GF-D8 (cell line): Measurements from ENCODE around the gene RASAL2.
"Not testable (repeated sequence)": the region's sequence is repeated elsewhere in the genome, so short reads cannot be mapped to it uniquely, and the experiment has no call there.

ENCODE experiments used
- DNase-seq: peaks from one replicate; lab custom pipeline; 2025; lab: John Stamatoyannopoulos, UW

The RASAL2 gene

GRCh38 chr1:178345238-178345637 is 251.3 kb downstream of the RASAL2 start:
- DNase-seq = no peak

- DNase-seq = no peak
Measured at GRCh38 chr1:178345807-178346206, 251.9 kb downstream of the RASAL2 start.

DNA sequence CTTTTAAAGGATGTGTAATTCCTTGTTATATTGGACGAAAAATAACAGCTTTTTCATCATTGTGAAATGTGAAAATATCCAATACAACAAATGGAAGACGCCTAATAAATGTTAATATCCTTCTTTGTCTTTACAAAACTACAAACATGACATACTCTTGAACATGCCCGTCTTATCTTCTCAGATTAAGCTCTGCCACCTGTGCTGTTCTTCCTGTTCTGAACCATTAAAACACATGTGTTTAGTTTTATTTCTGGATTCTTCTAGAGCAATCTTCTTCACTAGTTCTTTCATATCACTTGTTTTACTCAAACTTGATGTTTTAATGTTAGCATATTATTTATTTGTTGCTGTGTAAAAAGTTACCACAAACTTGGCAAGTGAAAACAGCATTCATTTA is 255.9 kb downstream of the RASAL2 start:
- no peak for DNase-seq

GRCh38 chr1:178351911-178352310 is 258.0 kb downstream of the RASAL2 start:
- not testable (repeated sequence) for DNase-seq

DNA sequence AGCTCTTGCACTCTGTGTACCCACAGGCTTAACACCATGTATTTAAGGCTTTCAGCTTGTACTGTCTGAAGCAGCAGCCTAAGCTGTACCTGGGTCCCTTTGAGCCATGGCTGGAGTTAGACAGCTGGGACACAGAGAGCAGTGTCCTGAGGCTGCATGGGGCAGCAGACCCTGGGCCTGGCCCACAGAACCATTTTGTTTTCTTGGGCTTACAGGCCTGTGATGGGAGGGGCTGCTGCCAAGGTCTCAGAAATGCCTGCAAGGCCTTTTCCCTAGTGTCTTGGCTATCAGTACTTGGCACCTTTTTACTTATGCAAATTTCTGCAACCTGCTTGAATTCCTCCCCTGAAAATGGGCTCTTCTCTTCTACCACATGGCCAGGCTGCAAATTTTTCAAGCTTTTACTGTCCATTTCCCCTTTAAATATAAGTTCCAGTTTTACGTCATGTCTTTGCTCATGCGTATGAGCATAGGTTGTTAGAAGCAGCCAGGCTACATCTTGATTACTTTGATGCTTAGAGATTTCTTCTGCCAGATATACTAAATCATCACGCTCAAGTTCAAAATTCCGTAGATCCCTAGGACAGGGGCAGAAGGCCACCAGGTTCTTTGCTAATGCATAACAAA is 259.0 kb downstream of the RASAL2 start:
- DNase-seq = no peak

GRCh38 chr1:178353524-178353923 is 259.6 kb downstream of the RASAL2 start:
- no peak for DNase-seq

DNA sequence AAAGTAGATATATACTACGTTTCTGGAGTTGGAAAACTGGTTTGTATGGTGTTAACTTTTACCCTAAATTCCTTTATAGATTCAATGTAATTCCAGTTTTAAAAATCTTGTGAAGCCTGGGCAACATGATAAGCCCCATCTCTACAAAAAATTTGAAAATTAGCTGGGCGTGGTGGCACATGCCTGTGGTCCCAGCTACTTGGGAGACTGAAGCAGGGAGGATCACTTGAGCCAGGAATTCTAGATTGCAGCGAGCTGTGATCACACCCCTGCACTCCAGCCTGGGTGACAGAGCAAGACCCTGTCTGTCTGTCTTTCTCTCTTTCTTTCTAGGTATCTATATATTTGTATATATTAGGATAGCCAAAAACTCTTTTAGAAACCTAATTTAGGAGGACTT is 260.9 kb downstream of the RASAL2 start:
- DNase-seq = no peak

DNA sequence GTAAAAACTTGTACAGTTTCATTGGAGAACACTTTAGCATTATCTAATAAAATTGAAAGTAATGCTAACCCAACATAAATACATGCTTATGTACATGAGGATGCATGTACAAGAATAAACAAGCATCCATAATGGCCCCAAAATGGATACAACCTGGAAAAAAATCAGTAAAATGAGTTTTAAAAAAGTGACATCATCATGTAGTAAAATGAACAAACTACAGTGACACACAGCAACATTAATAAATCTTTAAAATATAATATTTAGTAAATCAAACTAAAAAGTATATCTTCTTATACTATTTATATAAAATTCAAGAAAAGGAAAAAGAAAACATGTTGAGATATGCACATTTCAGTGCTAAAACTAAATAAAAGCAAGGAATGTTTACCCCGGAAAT is 262.4 kb downstream of the RASAL2 start:
- DNase-seq = no peak

- no peak for DNase-seq
Measured at GRCh38 chr1:178358456-178358855, 264.6 kb downstream of the RASAL2 start.

GRCh38 chr1:178360421-178360820 is 266.5 kb downstream of the RASAL2 start:
- DNase-seq = no peak

GRCh38 chr1:178361847-178362246 is 267.9 kb downstream of the RASAL2 start:
- DNase-seq = no peak

GRCh38 chr1:178362747-178363146 is 268.8 kb downstream of the RASAL2 start:
- DNase-seq = no peak

DNA sequence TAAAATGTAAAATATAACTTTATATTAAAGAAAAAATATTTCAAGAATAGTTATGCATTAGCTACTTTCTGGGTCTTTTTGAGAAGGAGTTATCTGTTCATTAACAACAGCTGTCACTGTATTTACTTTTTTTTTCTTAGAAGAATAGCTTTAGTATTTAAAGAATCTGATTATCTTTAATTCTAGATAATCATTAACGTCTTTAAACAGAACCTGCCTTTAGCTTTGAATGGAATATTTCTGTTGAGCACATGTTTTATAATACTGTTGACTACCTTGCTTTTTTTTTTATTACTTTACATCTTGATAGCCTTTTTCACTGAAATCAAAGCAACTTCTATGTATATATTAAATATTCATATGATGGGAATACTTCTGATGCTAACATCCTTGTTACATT is 270.9 kb downstream of the RASAL2 start:
- DNase-seq = no peak

- no peak for DNase-seq
Measured at GRCh38 chr1:178367151-178367550, 273.2 kb downstream of the RASAL2 start.

DNA sequence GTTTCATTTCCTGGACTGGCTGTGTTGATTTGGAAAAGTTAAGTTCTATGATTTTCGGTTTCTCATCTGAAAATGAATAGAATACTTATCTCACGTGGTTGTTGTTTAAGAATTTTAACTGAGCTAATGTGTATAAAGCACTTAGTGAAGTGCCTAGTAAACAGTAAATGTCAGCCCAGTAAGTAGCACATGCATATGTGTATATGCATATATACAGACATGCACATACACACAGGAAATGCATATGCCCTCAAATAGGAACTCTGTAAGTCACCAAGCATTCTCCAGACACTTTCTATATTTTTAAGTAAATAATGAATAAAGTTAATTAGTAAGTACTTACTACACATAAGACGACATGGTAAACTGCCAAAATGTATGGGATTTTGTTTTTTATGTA is 274.3 kb downstream of the RASAL2 start:
- no peak for DNase-seq

GRCh38 chr1:178371235-178371634 is 277.3 kb downstream of the RASAL2 start:
- no peak for DNase-seq

DNA sequence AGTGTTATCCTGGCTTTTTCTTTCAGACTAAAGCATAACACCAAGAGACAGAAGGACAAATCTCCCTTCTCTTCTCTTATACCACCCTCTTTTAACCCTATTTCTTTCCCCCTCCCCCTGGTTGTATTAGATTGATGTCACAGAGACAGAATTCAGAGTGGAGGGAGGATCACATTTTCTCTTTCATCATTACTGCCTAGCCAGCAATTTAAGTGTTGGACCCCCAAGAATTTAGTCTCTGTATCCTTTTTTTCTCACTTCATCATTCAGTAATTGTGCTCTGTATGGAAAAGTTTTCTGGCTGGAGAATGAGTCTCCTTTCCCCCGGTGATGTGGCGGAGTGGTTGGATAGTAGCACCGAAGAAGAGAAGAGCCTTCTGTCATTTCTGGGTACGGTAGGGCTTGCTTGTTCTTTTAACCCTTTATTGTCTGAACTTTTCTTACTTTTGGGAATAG is 278.1 kb downstream of the RASAL2 start:
- no peak for DNase-seq

- DNase-seq = no peak
Measured at GRCh38 chr1:178374016-178374415, 280.1 kb downstream of the RASAL2 start.

GRCh38 chr1:178376008-178376407 is 282.1 kb downstream of the RASAL2 start:
- DNase-seq = no peak

DNA sequence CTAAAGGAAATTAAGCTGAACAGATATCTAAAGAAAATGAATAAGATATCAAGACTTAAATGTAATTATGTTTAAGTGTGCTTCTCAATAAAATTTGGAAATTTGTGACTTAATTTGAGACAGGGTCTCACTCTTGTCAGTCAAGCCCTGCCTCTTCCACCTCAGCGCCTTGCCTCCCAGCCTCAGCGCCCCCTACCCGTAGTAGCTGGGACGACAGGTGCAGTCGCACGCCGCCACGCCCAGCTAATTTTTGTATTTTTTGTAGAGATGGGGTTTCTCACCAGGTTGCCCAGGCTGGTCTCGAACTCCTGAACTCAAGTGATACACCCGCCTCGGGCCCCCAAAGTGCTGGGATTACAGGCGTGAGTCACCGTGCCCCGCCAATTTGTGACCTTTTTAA is 285.9 kb downstream of the RASAL2 start:
- DNase-seq = no peak

DNA sequence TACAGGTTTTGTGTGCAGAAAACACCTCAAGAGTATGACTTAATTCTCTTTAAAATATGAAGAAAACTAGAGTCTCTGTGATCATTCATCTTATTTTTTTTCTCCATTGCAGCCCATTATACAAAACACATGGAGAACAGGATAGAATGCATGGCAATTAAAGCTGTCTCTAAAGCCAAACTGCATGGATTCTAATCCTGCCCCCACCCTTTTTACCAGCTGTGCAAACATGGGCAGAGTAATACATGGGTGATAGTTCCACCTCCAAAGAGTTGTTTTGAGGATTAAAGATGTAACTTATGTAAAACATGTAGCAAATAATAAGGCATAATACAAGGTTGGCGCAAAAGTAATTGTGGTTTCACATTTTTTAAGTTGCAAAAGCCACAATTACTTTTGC is 288.5 kb downstream of the RASAL2 start:
- DNase-seq = no peak

GRCh38 chr1:178385662-178386061 is 291.8 kb downstream of the RASAL2 start:
- no peak for DNase-seq

DNA sequence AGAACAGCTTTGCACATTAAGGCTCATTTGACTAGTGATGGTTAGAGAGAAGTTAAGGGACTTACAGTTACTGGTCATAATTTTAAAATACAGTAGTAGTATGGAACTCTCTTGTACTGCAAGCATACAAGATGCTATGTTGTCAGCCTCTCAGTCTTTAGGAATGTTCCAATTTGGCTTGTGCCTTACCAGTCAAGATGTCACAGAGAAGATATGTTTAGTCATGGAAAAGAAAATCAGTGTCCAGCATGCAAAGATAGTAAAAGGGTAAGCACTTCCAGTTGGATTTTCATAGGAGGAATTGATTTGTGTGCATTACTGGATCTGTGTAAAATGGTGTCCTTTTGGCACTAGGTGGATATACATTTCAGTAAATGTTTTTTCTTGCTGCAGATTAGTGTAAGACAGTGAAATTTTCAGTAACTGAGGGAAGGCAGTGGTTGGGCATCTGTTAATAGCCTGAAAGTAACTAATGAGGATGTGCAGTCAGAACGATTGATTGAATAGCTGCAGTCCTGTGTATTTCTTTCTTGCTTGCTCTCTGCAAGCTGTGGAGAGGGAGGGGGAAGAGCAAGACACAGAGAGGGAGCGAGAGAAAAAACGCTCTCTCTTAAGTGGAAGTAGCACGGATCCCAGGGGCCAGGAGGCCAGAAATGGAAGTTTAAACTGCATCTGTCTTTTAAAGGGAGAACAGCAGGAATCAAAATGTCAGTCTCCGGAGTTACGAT is 294.7 kb downstream of the RASAL2 start:
- no peak for DNase-seq

DNA sequence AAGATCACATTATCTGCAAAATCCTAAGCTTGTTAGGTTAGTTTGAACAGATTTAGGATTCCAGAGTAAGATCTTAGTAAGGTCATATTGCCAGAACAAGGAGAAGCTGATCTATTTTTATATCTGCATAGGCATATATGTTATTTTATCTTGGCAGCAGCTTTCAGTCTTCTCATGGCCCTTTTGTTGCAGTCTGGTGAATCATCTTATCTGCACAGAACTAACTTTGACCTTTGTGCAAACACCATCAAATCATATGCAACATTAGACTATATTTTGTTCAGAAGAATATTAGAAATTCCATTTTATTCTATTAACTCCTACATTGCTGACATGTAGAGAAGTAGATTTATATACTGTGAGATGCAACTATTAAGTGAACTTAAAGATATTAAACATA is 295.5 kb downstream of the RASAL2 start:
- no peak for DNase-seq
